GM23338 (cell line): ENCODE measurements around the gene ADCYAP1R1. TPM values are rescaled to one million over a fixed set of nuclear protein-coding genes. Genes with fewer than 3 reads are reported as not detected.

Experiments
- ATAC-seq: fragments of 200-7000 bp; cut with Tn5 transposase; 3 replicates; pipeline ENCODE4 v1.9.1; 2020
- DNase-seq: peaks from one replicate; pipeline ENCODE4 v3.0.0-alpha.2; 2015; ENCODE audit warnings: low spot score
- H2AFZ ChIP-seq: fragments of 200-600 bp; sonication (generic); 2 replicates; pipeline ENCODE4 v1.8.0; 2016; ENCODE audit warnings: antibody characterized with exemption, mild to moderate bottlenecking, moderate library complexity
- H3F3A ChIP-seq: fragments of 200-600 bp; sonication (generic); replicated peaks from 2 replicates; pipeline ENCODE4 v1.8.0; 2017; ENCODE audit warnings: antibody characterized with exemption, mixed run types, low read depth
- H3K27ac ChIP-seq: fragments of 200-600 bp; sonication (generic); 2 replicates; pipeline ENCODE4 v1.6.1; 2016; ENCODE audit warnings: low read depth
- H3K27me3 ChIP-seq: fragments of 200-600 bp; sonication (generic); 2 replicates; pipeline ENCODE4 v1.8.0; 2016; ENCODE audit warnings: mild to moderate bottlenecking, mixed run types, moderate library complexity; ENCODE audit not compliant: insufficient read depth
- H3K36me3 ChIP-seq: fragments of 200-600 bp; sonication (generic); 2 replicates; pipeline ENCODE4 v1.8.0; 2016; ENCODE audit warnings: mild to moderate bottlenecking; ENCODE audit not compliant: insufficient read depth
- H3K4me1 ChIP-seq: fragments of 200-600 bp; sonication (generic); 2 replicates; pipeline ENCODE4 v1.8.0; 2016; ENCODE audit warnings: mild to moderate bottlenecking, moderate library complexity; ENCODE audit not compliant: insufficient read depth
- H3K4me2 ChIP-seq: fragments of 200-600 bp; sonication (generic); 2 replicates; pipeline ENCODE4 v1.7.1; 2017; ENCODE audit warnings: mixed run types
- H3K4me3 ChIP-seq: fragments of 200-600 bp; sonication (generic); 2 replicates; pipeline ENCODE4 v1.6.1; 2016; ENCODE audit warnings: mixed run types
- H3K79me2 ChIP-seq: fragments of 200-600 bp; sonication (generic); replicated peaks from 2 replicates; pipeline ENCODE4 v1.8.0; 2017; ENCODE audit warnings: mild to moderate bottlenecking; ENCODE audit not compliant: insufficient read depth
- H3K9me2 ChIP-seq: fragments of 200-600 bp; sonication (generic); 2 replicates; pipeline ENCODE4 v1.8.0; 2017; ENCODE audit not compliant: insufficient read depth
- H4K20me1 ChIP-seq: fragments of 200-600 bp; sonication (generic); replicated peaks from 2 replicates; pipeline ENCODE4 v1.8.0; 2017; ENCODE audit warnings: mild to moderate bottlenecking; ENCODE audit not compliant: insufficient read depth
- H3K27ac Mint-ChIP-seq: 2 replicates; pipeline ENCODE4 v1.8.0; 2020; ENCODE audit warnings: inconsistent platforms, mild to moderate bottlenecking, moderate library complexity, mixed read lengths
- H3K27me3 Mint-ChIP-seq: 3 replicates; pipeline ENCODE4 v1.8.0; 2022; ENCODE audit warnings: low read depth, mild to moderate bottlenecking, moderate library complexity, mixed read lengths, inconsistent platforms; ENCODE audit not compliant: insufficient read depth, poor library complexity
- H3K36me3 Mint-ChIP-seq: 3 replicates; pipeline ENCODE4 v1.8.0; 2021; ENCODE audit warnings: low read depth, mild to moderate bottlenecking, inconsistent platforms, moderate library complexity, mixed read lengths
- H3K4me1 Mint-ChIP-seq: 3 replicates; pipeline ENCODE4 v1.8.0; 2020; ENCODE audit warnings: mild to moderate bottlenecking, inconsistent platforms, mixed read lengths
- H3K4me3 Mint-ChIP-seq: 3 replicates; pipeline ENCODE4 v1.8.0; 2021; ENCODE audit warnings: moderate library complexity, mild to moderate bottlenecking, inconsistent platforms, mixed read lengths
- H3K9me3 Mint-ChIP-seq: 3 replicates; pipeline ENCODE4 v1.8.0; 2020; ENCODE audit warnings: moderate library complexity, mild to moderate bottlenecking, inconsistent platforms, mixed read lengths
- CREB1 ChIP-seq: fragments of 250-450 bp; sonication (Bioruptor Pico); IDR thresholded peaks from 2 replicates; pipeline ENCODE4 v1.5.0; 2020; ENCODE audit warnings: low read depth, mild to moderate bottlenecking, moderate library complexity
- CTCF ChIP-seq, 2 experiments: fragments of 200-600 bp in 1 of 2; sonication (generic) in 1 of 2; conservative IDR thresholded peaks; 2 replicates each; pipeline versions ENCODE4 v1.5.1 to v1.6.1; 2016 to 2017; ENCODE audit warnings: antibody characterized with exemption in 2 of 2, low read depth in 2 of 2, mild to moderate bottlenecking in 2 of 2, moderate library complexity in 1 of 2
- EZH2phosphoT487 ChIP-seq: fragments of 200-600 bp; sonication (generic); IDR thresholded peaks from one replicate; pipeline ENCODE4 v1.8.1; 2018; ENCODE audit warnings: antibody characterized with exemption; ENCODE audit not compliant: unreplicated experiment
- REST ChIP-seq: IDR thresholded peaks from one replicate; pipeline ENCODE4 v1.6.1; 2018; ENCODE audit warnings: antibody characterized with exemption; ENCODE audit not compliant: unreplicated experiment
- STAT1 ChIP-seq: IDR thresholded peaks from one replicate; pipeline ENCODE4 v1.6.1; 2016; ENCODE audit warnings: antibody characterized with exemption; ENCODE audit not compliant: unreplicated experiment
- ZNF114 ChIP-seq: fragments of 250-450 bp; sonication (Bioruptor Pico); IDR thresholded peaks from 2 replicates; pipeline ENCODE4 v1.5.0; 2020; ENCODE audit warnings: mild to moderate bottlenecking, moderate library complexity
- polyA plus RNA-seq: library from polyadenylated mRNA; unstranded; fragments of >200 nt; fragmentation: Nextera tagmentation; extraction: Ambion mirVana; gene quantifications from 2 replicates; pipeline ENCODE4 v1.2.1, GENCODE V29; 2016
- total RNA-seq: library from RNA; depleted of rRNA; stranded (reverse); fragments of >200 nt; shearing (Covaris generic); gene quantifications from 2 replicates; pipeline ENCODE4 v1.2.3, GENCODE V29; 2014

Gene ADCYAP1R1
- total and polyA plus RNA-seq, 2 experiments from 2014 or later: 1.8 to 10.6 TPM

GRCh38 chr7:31068006-31068675 is 16.0 kb downstream of the ADCYAP1R1 start:
- Histone ChIP-seq H3K4me1 (no peaks in the 10 kb centered on the region), H3K79me2 (no peaks in the 10 kb centered on the region), H3K4me2 (no peak overlapping the region), H4K20me1 (no peaks in the 10 kb centered on the region), H3F3A (no peaks in the 10 kb centered on the region), H3K27me3 (no peaks in the 10 kb centered on the region), H3K36me3 (no peaks in the 10 kb centered on the region), H3K4me3 (no peak overlapping the region), H3K27ac (no peak overlapping the region), H2AFZ (no peak overlapping the region), H3K9me2 (no peaks in the 10 kb centered on the region)
- Mint-ChIP-seq H3K4me1 (peaks cover 8% of the 10 kb centered on the region), H3K9me3 (no peaks in the 10 kb centered on the region), H3K27me3 (peaks cover 9% of the 10 kb centered on the region), H3K27ac (no peak overlapping the region), H3K4me3 (no peak overlapping the region), H3K36me3 (peaks cover 10% of the 10 kb centered on the region)
- TF ChIP-seq STAT1 (no peak), EZH2phosphoT487 (no peak), ZNF114 (no peak), REST (no peak), CTCF (conservative IDR thresholded peaks at IDR 0.05; ENCODE audit: low read depth in 2 of 2) (no peak), CREB1 (no peak)
- DNase-seq (no peak), ATAC-seq (no peak)

GRCh38 chr7:31069860-31070555 is 17.9 kb downstream of the ADCYAP1R1 start:
- no peak overlapping the region for H2AFZ ChIP-seq
- Mint-ChIP-seq H3K4me3 (no peak overlapping the region), H3K36me3 (peaks cover 13% of the 10 kb centered on the region), H3K27ac (no peak overlapping the region), H3K9me3 (no peaks in the 10 kb centered on the region), H3K27me3 (peaks cover 9% of the 10 kb centered on the region), H3K4me1 (peaks cover 11% of the 10 kb centered on the region)
- DNase-seq (no peak), ATAC-seq (no peak)
- H3K4me2 ChIP-seq: no peak overlapping the region
- no peak overlapping the region for H3K27ac ChIP-seq
- no peak overlapping the region for H3K4me3 ChIP-seq
- H4K20me1 ChIP-seq: no peaks in the 10 kb centered on the region
- H3K9me2 ChIP-seq: no peaks in the 10 kb centered on the region
- no peaks in the 10 kb centered on the region for H3K79me2 ChIP-seq
- TF ChIP-seq EZH2phosphoT487: no peak
- TF ChIP-seq ZNF114: no peak
- no peak for TF ChIP-seq REST
- TF ChIP-seq CTCF (conservative IDR thresholded peaks at IDR 0.05; ENCODE audit: low read depth in 2 of 2): no peak
- TF ChIP-seq STAT1: no peak
- no peaks in the 10 kb centered on the region for H3K36me3 ChIP-seq
- H3K27me3 ChIP-seq: no peaks in the 10 kb centered on the region
- no peaks in the 10 kb centered on the region for H3F3A ChIP-seq
- no peaks in the 10 kb centered on the region for H3K4me1 ChIP-seq
